Measurements from ENCODE around the gene PIAS1.

PIAS1 gene

GRCh38 chr15:68019814-68020525, 34.1 kb upstream of the PIAS1 start:
- Histone ChIP-seq H3K4me3 (ENCODE audit: low read length) (no peak overlapping the region), H3K9me3 (ENCODE audit: insufficient read depth, low read length) (no peaks in the 10 kb centered on the region), H3K4me1 (ENCODE audit: low read length) (no peaks in the 10 kb centered on the region), H3K79me2 (ENCODE audit: low read length) (no peaks in the 10 kb centered on the region), H3K27ac (ENCODE audit: low read length) (no peak overlapping the region), H2AFZ (ENCODE audit: low read depth, low read length) (no peak overlapping the region), H3K9ac (ENCODE audit: low read length) (no peak overlapping the region), H3K27me3 (ENCODE audit: low read depth, low read length) (no peaks in the 10 kb centered on the region), H4K20me1 (ENCODE audit: insufficient read depth, low read length) (no peaks in the 10 kb centered on the region), H3K4me2 (ENCODE audit: low read length) (no peak overlapping the region), H3K36me3 (replicated peaks; ENCODE audit: low read depth, low read length) (no peaks in the 10 kb centered on the region)
- no peak for TF ChIP-seq EZH2phosphoT487 (IDR thresholded peaks at IDR 0.05; ENCODE audit: low read depth)
- TF ChIP-seq CTCF (IDR thresholded peaks at IDR 0.05; ENCODE audit: low read depth, low read length): no peak

- Histone ChIP-seq H4K20me1 (ENCODE audit: insufficient read depth, low read length) (no peaks in the 10 kb centered on the region), H3K27me3 (ENCODE audit: low read depth, low read length) (no peaks in the 10 kb centered on the region), H3K27ac (ENCODE audit: low read length) (no peak overlapping the region), H3K4me2 (ENCODE audit: low read length) (no peak overlapping the region), H3K4me3 (ENCODE audit: low read length) (no peak overlapping the region), H3K9me3 (ENCODE audit: insufficient read depth, low read length) (no peaks in the 10 kb centered on the region), H3K36me3 (replicated peaks; ENCODE audit: low read depth, low read length) (no peaks in the 10 kb centered on the region), H2AFZ (ENCODE audit: low read depth, low read length) (no peak overlapping the region), H3K4me1 (ENCODE audit: low read length) (no peaks in the 10 kb centered on the region), H3K79me2 (ENCODE audit: low read length) (no peaks in the 10 kb centered on the region), H3K9ac (ENCODE audit: low read length) (no peak overlapping the region)
- TF ChIP-seq CTCF (IDR thresholded peaks at IDR 0.05; ENCODE audit: low read depth, low read length) (no peak), EZH2phosphoT487 (IDR thresholded peaks at IDR 0.05; ENCODE audit: low read depth) (no peak)
Measured at GRCh38 chr15:68020685-68021084, 33.4 kb upstream of the PIAS1 start.

- TF ChIP-seq CTCF (IDR thresholded peaks at IDR 0.05; ENCODE audit: low read depth, low read length) (no peak), EZH2phosphoT487 (IDR thresholded peaks at IDR 0.05; ENCODE audit: low read depth) (no peak)
- no peak overlapping the region for H3K27ac ChIP-seq (ENCODE audit: low read length)
- no peak overlapping the region for H2AFZ ChIP-seq (ENCODE audit: low read depth, low read length)
Measured at GRCh38 chr15:68022061-68022460, 32.1 kb upstream of the PIAS1 start.

GRCh38 chr15:68023307-68024101, 30.6 kb upstream of the PIAS1 start:
- Histone ChIP-seq H3K27ac (ENCODE audit: low read length) (no peak overlapping the region), H3K79me2 (ENCODE audit: low read length) (no peaks in the 10 kb centered on the region), H3K9ac (ENCODE audit: low read length) (no peak overlapping the region), H3K36me3 (replicated peaks; ENCODE audit: low read depth, low read length) (no peaks in the 10 kb centered on the region), H2AFZ (ENCODE audit: low read depth, low read length) (no peak overlapping the region), H3K4me1 (ENCODE audit: low read length) (no peaks in the 10 kb centered on the region), H3K4me3 (ENCODE audit: low read length) (no peak overlapping the region), H3K4me2 (ENCODE audit: low read length) (no peak overlapping the region), H3K9me3 (ENCODE audit: insufficient read depth, low read length) (no peaks in the 10 kb centered on the region), H3K27me3 (ENCODE audit: low read depth, low read length) (no peaks in the 10 kb centered on the region), H4K20me1 (ENCODE audit: insufficient read depth, low read length) (no peaks in the 10 kb centered on the region)
- no peak for TF ChIP-seq CTCF (IDR thresholded peaks at IDR 0.05; ENCODE audit: low read depth, low read length)
- no peak for TF ChIP-seq EZH2phosphoT487 (IDR thresholded peaks at IDR 0.05; ENCODE audit: low read depth)

More at GRCh38 chr15:68022061-68022460, 32.1 kb upstream of the PIAS1 start:
- H3K9ac ChIP-seq (ENCODE audit: low read length): no peak overlapping the region
- no peaks in the 10 kb centered on the region for H4K20me1 ChIP-seq (ENCODE audit: insufficient read depth, low read length)
- H3K4me3 ChIP-seq (ENCODE audit: low read length): no peak overlapping the region
- H3K27me3 ChIP-seq (ENCODE audit: low read depth, low read length): no peaks in the 10 kb centered on the region
- no peaks in the 10 kb centered on the region for H3K4me1 ChIP-seq (ENCODE audit: low read length)
- no peaks in the 10 kb centered on the region for H3K9me3 ChIP-seq (ENCODE audit: insufficient read depth, low read length)
- no peaks in the 10 kb centered on the region for H3K36me3 ChIP-seq (replicated peaks; ENCODE audit: low read depth, low read length)
- H3K79me2 ChIP-seq (ENCODE audit: low read length): no peaks in the 10 kb centered on the region
- H3K4me2 ChIP-seq (ENCODE audit: low read length): no peak overlapping the region
